ENCODE results near the gene VAPA. TPM values are rescaled to one million over a fixed set of nuclear protein-coding genes. Genes with fewer than 3 reads are reported as not detected.

Gene VAPA
- total and polyA plus RNA-seq, 7 donors, result 181 to 336 (median 263) TPM

DNA sequence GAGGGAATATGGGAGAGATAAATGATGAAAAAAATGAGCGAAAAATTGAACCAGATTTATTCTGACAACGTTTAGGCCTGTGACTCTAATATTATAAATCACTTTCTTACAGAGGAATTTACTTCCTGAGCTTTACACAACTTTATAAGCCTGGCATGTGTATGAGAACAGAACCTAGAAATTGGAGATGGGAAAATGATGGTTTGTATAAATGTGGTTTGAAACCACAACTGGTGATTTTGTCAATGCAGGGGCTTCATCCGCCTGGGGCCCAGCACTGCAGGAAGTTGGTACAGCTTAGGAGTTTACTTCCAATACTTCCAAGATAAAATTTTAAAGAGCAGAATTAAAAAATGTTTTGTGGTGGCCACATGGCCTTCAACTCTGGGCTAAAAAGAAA lies 82.3 kb downstream of the VAPA start:
- Histone ChIP-seq H3K36me3 (no peaks in the 10 kb centered on the region), H3K4me1 (peaks cover 0 to 25% (median 19%) of the 10 kb centered on the region in 4 donors), H3K9me3 (peaks cover 0 to 5% (median 2%) of the 10 kb centered on the region in 4 donors), H3K4me3 (no peak overlapping the region), H3K27me3 (no peaks in the 10 kb centered on the region), H3K27ac (no peak overlapping the region)
- intact Hi-C loops (cut with DNase I), result no loop called here
- WGBS, 2 donors, result 56 to 69% methylated on average over 3 of the region's 3 CpGs
- TF ChIP-seq CTCF (IDR thresholded peaks at IDR 0.05), result no peak
- no peak for TF ChIP-seq EP300 (IDR thresholded peaks at IDR 0.05)
- TF ChIP-seq POLR2AphosphoS5 (IDR thresholded peaks at IDR 0.05), result no peak
- no peak for TF ChIP-seq POLR2A (IDR thresholded peaks at IDR 0.05)
- no peak for DNase-seq

- 87 to 92% methylated on average over 1 of the region's 1 CpG for WGBS, 2 donors
- TF ChIP-seq POLR2A (IDR thresholded peaks at IDR 0.05) (no peak), CTCF (IDR thresholded peaks at IDR 0.05) (no peak), EP300 (IDR thresholded peaks at IDR 0.05) (no peak), POLR2AphosphoS5 (IDR thresholded peaks at IDR 0.05) (no peak)
- intact Hi-C loops (cut with DNase I), result no loop called here
Observed at GRCh38 chr18:9997711-9998110, 83.9 kb downstream of the VAPA start.

DNA sequence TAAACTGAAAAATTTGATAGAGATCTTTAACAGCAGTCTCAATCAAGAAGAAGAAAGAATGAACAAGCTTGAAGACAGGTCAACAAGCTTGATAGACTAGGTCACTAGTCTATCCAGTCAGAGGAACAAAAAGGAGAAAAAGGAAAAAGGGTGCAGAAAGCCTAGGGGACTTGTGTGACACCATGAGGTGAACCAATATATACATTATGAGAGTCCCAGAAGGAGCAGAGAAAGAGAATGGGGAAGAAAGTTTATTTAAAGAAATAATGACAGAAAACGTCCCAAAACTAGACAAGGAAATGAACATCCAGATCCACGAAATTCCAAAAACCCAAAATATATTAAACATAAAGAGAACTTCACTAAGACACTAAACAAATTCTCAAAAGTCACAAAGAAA lies 84.5 kb downstream of the VAPA start:
- 73 to 94% methylated on average over 2 of the region's 2 CpGs for WGBS, 2 donors
- peaks cover 0 to 16% (median 16%) of the 10 kb centered on the region in 4 donors for H3K4me1 ChIP-seq
- TF ChIP-seq EP300 (IDR thresholded peaks at IDR 0.05), result no peak
- TF ChIP-seq CTCF (IDR thresholded peaks at IDR 0.05), result no peak
- TF ChIP-seq POLR2AphosphoS5 (IDR thresholded peaks at IDR 0.05), result no peak
- no peak for TF ChIP-seq POLR2A (IDR thresholded peaks at IDR 0.05)
- no peak for DNase-seq
- H3K36me3 ChIP-seq, result no peaks in the 10 kb centered on the region
- H3K4me3 ChIP-seq, result no peak overlapping the region
- peaks cover 0 to 5% (median 2%) of the 10 kb centered on the region in 4 donors for H3K9me3 ChIP-seq
- H3K27ac ChIP-seq, result no peak overlapping the region
- no peaks in the 10 kb centered on the region for H3K27me3 ChIP-seq
- intact Hi-C loops (cut with DNase I), result no loop called here

More at GRCh38 chr18:9997711-9998110, 83.9 kb downstream of the VAPA start:
- no peak overlapping the region for H3K27ac ChIP-seq
- H3K9me3 ChIP-seq, result peaks cover 0 to 5% (median 2%) of the 10 kb centered on the region in 4 donors
- no peak overlapping the region for H3K4me3 ChIP-seq
- no peaks in the 10 kb centered on the region for H3K36me3 ChIP-seq
- H3K4me1 ChIP-seq, result peaks cover 0 to 22% (median 19%) of the 10 kb centered on the region in 4 donors
- H3K27me3 ChIP-seq, result no peaks in the 10 kb centered on the region
- no peak for DNase-seq

GRCh38 chr18:10002280-10002679 lies 88.5 kb downstream of the VAPA start:
- H3K9me3 ChIP-seq, result peaks cover 0 to 5% (median 2%) of the 10 kb centered on the region in 4 donors
- H3K27ac ChIP-seq, result no peak overlapping the region
- H3K4me1 ChIP-seq, result peaks cover 0 to 6% (median 0%) of the 10 kb centered on the region in 4 donors
- no peaks in the 10 kb centered on the region for H3K27me3 ChIP-seq
- no peak for DNase-seq
- WGBS, 2 donors, result 70 to 86% methylated on average over 3 of the region's 3 CpGs
- intact Hi-C loops (cut with DNase I), result no loop called here
- no peaks in the 10 kb centered on the region for H3K36me3 ChIP-seq
- H3K4me3 ChIP-seq, result no peak overlapping the region
- TF ChIP-seq EP300 (IDR thresholded peaks at IDR 0.05) (no peak), POLR2AphosphoS5 (IDR thresholded peaks at IDR 0.05) (no peak), POLR2A (IDR thresholded peaks at IDR 0.05) (no peak), CTCF (IDR thresholded peaks at IDR 0.05) (no peak)

DNA sequence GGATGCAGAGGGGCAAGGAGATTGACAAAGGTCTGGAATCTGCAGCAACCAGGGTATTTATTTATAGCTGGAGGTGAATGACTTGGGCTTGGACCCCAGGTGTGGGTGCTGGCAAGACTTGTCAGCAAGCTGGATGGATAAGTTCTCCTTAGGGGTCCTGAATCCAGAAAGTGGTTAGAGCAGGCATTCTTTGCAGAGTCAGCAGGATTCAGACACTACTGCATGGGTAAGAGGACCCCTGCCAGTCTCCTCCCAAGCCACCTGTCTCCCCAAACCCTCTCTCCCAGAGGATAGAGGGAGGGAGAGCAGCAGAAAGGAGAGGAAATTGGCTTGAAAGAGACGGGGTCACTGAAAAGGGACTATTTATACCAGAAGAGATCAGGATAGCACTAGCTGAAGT lies 89.5 kb downstream of the VAPA start:
- H3K27ac ChIP-seq, result no peak overlapping the region
- no peaks in the 10 kb centered on the region for H3K27me3 ChIP-seq
- peaks cover 0 to 6% (median 0%) of the 10 kb centered on the region in 4 donors for H3K4me1 ChIP-seq
- TF ChIP-seq POLR2A (IDR thresholded peaks at IDR 0.05) (no peak), POLR2AphosphoS5 (IDR thresholded peaks at IDR 0.05) (no peak), EP300 (IDR thresholded peaks at IDR 0.05) (no peak), CTCF (IDR thresholded peaks at IDR 0.05) (no peak)
- H3K4me3 ChIP-seq, result no peak overlapping the region
- no peaks in the 10 kb centered on the region for H3K36me3 ChIP-seq
- intact Hi-C loops (cut with DNase I), result no loop called here
- WGBS, 2 donors, result 85 to 89% methylated on average over 1 of the region's 1 CpG
- H3K9me3 ChIP-seq, result peaks cover 0 to 4% (median 1%) of the 10 kb centered on the region in 4 donors
- DNase-seq, result no peak

Data from sigmoid colon (tissue), 7 donors.